ENCODE results near the gene JMJD1C.
A peak's percentile ranks its signal among the peaks of the same experiment; 100 is the strongest.
"Not testable (repeated sequence)": the region's sequence is repeated elsewhere in the genome, so short reads cannot be mapped to it uniquely, and the experiment has no call there.

Gene JMJD1C

GRCh38 chr10:63252095-63252762, 213.5 kb downstream of the JMJD1C start:
- no peak for DNase-seq

GRCh38 chr10:63250032-63250431, 215.7 kb downstream of the JMJD1C start:
- DNase-seq = no peak

DNA sequence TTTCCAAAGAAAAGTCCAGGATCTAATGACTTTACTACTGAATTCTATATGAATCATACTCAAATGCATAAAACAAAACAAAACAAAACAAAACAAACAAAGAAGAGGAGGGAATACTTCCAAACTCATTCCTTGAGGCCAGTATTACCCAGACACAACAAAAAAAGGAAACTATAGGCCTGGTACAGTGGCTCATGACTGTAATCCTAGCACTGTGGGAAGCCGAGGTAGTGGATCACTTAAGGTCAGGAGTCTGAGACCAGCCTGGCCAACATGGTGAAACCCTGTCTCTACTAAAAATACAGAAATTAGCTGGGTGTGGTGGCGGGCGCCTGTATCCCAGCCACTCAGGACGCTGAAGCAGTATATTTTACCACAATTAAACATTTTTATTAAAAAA, 218.0 kb downstream of the JMJD1C start:
- no peak for DNase-seq

- DNase-seq = no peak
These were observed 219.4 kb downstream of the JMJD1C start for GRCh38 chr10:63246356-63246755.

DNA sequence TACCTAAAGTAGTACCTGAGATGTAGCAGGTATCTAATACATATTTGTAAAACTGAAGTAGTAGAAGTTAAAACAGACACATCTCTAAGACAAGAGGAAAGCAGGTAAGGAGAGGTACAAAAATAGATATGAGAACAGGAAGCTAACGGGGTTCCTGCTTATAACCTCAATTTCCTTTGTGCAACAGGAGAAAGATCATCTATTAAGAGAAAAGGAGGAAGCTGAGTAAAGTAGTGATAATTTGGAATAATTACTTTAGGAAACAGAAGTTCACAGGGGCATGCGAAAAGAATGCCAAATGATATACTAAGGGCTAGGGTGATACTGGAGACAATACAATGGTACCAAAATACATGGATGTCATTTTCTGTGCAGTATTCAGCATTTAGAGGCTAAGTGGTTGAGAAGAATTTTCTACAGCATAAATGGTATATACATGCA, 223.9 kb downstream of the JMJD1C start:
- DNase-seq = no peak

- no peak for DNase-seq
These were observed 225.0 kb downstream of the JMJD1C start for GRCh38 chr10:63240807-63241206.

- DNase-seq = no peak
These were observed 227.3 kb downstream of the JMJD1C start for GRCh38 chr10:63238501-63238900.

DNA sequence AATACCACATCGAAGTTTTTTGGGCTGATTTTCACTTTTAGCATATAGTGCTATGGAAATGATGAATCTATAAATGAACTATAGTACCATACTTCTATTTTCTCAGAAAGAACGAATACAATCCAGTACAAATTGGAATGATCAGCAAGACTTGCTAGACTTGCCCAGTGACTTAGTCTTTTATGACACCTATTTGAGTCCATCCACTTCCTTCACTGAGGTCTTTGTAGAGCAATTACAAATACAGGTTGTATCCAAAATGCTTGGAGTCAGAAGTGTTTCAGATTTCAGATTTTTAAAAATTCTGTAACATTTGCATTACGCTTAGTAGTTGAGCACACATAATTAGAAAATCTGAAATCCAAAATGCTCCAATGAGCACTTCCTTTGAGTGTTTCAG, 228.4 kb downstream of the JMJD1C start:
- no peak for DNase-seq

GRCh38 chr10:63236113-63236935, 229.5 kb downstream of the JMJD1C start:
- DNase-seq = peak; percentile 25

DNA sequence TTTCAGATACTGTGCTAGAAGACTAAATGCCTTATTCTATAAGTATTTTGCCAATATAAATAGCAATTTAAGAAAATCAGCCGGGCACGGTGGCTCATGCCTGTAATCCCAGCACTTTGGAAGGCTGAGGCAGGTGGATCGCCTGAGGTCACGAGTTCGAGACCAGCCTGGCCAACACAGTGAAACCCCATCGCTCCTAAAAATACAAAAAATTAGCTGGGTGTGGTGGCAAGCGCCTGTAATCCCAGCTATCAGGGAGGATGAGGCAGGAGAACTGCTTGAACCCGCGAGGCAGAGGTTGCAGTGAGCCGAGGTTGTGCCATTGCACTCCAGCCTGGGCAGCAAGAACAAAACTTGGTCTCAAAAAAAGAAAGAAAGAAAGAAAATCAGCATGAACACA, 230.6 kb downstream of the JMJD1C start:
- DNase-seq = not testable (repeated sequence)

GRCh38 chr10:63229161-63229560, 236.6 kb downstream of the JMJD1C start:
- no peak for DNase-seq

DNA sequence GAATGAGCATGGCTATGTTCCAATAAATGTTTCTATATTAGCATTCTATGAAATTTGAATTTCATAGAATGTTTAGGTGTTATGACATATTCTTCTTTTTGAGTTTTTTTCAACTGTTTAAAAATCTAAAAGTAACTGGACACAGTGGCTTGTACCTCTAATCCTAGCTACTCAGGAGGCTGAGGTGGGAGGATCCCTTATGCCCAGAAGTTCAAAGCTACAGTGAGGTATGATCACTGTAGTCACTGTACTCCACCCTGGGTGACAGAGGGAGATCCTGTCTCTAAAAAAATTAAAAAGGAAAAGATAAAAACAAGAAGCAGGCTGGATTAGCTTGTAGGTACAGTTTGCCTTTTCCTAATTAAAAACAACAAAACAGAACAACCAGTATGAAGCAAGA, 237.5 kb downstream of the JMJD1C start:
- DNase-seq = no peak

DNA sequence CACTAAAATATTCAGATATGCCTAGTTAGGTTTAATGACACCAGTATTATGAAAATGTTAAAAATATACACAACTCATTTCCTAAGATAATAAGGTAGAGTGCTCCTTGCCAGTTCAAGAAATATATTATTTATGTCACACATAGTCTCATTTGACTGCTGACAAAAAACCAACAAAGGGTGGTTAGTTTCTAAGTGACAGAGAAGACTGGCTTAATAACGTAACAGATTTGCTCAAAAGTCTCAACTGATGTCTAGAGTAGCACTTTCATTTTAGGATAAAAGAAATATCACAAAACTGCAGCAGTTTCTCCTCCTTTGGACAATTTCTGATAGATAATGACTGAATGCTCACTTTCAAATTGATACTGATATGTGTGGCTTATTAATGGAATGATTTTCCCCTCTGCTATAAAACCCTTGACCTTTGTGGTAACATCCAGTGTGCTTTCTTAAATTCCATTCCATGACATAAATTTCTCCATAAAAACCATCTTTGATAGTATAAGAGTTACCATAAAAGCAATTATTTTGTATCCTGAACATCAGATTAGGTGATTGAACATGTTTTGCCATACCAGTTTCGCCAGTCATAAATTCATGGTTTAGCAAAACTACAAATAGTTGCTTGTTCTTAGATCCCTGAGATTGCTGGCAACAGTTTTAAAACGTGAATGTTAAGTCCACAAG, 238.4 kb downstream of the JMJD1C start:
- no peak for DNase-seq

GRCh38 chr10:63224241-63224640, 241.5 kb downstream of the JMJD1C start:
- no peak for DNase-seq

GRCh38 chr10:63221950-63222349, 243.8 kb downstream of the JMJD1C start:
- no peak for DNase-seq

DNA sequence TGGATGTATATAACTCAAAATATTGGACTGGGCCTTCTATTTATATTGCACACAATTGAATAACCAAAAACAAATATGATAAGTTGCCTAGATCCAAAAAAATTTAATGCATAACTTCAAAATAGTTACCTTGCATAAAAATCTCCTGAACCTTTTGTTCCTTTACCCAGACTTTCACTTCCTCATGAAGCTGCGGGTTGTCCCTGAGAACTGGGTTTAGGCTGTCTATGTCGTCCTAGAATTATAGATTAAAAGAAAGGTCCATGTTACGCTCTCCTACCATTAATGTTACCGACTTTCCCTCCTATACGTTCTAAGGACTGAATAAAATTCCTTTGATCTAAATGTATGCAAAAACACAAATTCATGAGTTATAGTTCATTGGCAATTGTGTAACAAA, 246.0 kb downstream of the JMJD1C start:
- no peak for DNase-seq

DNA sequence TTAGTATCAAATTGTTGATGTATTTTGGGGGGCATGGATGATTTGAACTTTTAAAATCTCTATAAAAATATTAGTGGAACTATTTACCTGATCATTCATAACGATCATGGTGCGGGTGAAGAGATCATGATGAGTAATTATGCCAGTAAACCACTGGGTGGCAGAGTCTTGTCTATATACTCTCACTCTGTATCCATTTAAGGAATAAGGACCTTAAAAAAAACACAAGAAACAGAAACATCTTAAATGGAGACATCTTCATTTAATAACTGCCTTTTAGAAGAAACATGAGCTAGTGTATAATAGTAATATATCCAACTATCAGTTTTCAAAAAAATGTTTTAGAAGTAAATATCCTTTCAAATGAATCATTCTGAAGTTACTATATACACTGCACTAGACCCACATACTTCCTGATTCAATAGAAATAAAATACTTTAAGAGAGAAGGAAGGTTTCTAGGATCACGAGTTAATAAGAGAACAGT, 248.6 kb downstream of the JMJD1C start:
- no peak for DNase-seq

DNA sequence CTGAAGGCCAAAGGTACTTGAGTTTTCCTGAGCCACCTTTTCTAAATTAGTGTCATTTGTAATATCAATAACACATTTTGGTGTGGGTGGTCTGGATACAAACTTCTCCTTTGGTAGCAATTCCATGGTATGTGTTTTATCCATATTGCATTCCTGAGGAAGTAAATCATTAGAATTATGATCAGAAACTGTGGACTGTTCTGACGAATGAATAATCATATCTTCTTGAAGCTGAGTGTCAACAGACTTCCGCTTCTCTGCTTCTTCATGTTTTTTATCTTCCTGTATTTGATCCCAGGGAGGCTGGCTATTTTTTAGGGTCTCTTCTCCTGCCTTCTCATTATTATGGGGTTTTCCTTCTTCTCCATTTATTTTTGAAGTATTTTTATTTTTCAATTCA, 251.2 kb downstream of the JMJD1C start:
- no peak for DNase-seq

GRCh38 chr10:63213489-63213888, 252.3 kb downstream of the JMJD1C start:
- no peak for DNase-seq

- DNase-seq = no peak
These were observed 255.1 kb downstream of the JMJD1C start for GRCh38 chr10:63210611-63211196.

GRCh38 chr10:63209705-63210104, 256.1 kb downstream of the JMJD1C start:
- DNase-seq = no peak

DNA sequence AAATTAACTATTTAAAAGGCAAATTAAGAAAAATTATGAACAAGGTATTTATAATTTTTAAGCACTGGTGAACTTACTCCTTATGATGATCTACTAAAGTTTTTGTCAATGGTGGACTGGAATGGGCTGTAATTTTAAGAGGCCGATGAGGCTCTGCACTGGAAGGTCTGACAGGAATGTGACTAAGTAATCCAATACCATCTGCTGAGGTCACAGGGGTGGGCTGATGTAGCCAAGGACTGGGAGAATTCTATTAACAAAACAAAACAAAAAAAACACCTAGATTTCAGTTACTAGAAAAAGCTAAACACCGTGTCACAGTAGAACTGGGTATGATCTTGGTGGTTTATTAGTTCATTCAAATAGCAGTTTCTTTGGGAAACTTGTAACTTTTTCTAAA, 256.8 kb downstream of the JMJD1C start:
- no peak for DNase-seq
